K562 (cell line): ENCODE measurements around the gene PLCL2.

Experiments used
- CREB1 ChIP-seq, 2 experiments: sonication (generic) in 1 of 2; formaldehyde crosslinking in 1 of 2; IDR thresholded peaks; 2 replicates each; pipeline versions ENCODE4 v1.6.1 to v1.8.0; 2012 to 2022; ENCODE audit warnings: inconsistent platforms in 1 of 2, mild to moderate bottlenecking in 1 of 2, missing genetic modification reagents in 1 of 2, moderate library complexity in 1 of 2
- DPF2 ChIP-seq: fragments of 450-650 bp; IDR thresholded peaks from 2 replicates; pipeline ENCODE4 v1.6.1; 2016
- HNRNPUL1 ChIP-seq: fragments of 200-400 bp; formaldehyde crosslinking; IDR thresholded peaks from 2 replicates; pipeline ENCODE4 v1.6.1; 2017; ENCODE audit warnings: low read length
- PHB ChIP-seq: fragments of 250-450 bp; sonication (Bioruptor Pico); IDR thresholded peaks from 2 replicates; pipeline ENCODE4 v1.5.0; 2021
- TCF7L2 ChIP-seq: fragments of 150-350 bp; IDR thresholded peaks from 2 replicates; pipeline ENCODE4 v1.6.1; 2016; ENCODE audit warnings: low read depth, mild to moderate bottlenecking, low read length, moderate library complexity
- ZNF780A ChIP-seq: fragments of 250-450 bp; sonication (Bioruptor Pico); IDR thresholded peaks from 2 replicates; pipeline ENCODE4 v1.5.0; 2021; ENCODE audit warnings: mild to moderate bottlenecking

DNA sequence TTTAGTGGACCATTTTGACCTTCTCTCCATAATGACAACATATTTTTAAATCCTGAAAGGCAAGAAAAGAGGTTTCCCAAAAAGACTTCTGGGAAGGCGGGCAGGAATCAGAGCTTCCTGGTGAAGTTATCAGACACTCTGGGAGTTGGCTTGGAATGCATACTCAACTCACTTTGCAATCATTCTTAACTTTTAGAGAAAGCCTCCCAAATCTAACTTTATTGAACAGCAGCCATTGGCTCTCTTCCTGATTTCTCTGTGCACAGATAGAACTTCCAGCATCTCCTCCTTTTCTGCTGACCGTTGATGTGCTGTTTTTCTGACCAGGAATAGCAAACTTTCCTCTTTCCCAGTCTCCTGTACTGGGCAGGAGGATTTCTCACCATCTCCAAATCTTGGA lies 44.6 kb downstream of the PLCL2 start:
- TF ChIP-seq DPF2 (no peak), TCF7L2 (no peak), PHB (CRISPR knock-in tag) (no peak), ZNF780A (CRISPR knock-in tag) (no peak), CREB1 (IDR thresholded peaks at IDR 0.05) (no peak), CREB1 (CRISPR knock-in tag; IDR thresholded peaks at IDR 0.05) (no peak), HNRNPUL1 (no peak)
